ENCODE data around the gene AOPEP. TPM values are rescaled to one million over a fixed set of nuclear protein-coding genes. Genes with fewer than 3 reads are reported as not detected.

AOPEP gene
- total RNA-seq, 2 donors from 2014 or later = 81.5 to 224 TPM

- peak overlapping the region; percentile 89 to 96 (median 94) for H3K27ac ChIP-seq
- intact Hi-C loops (cut with DNase I) = no loop called here
- WGBS, 2 donors = 13 to 21% methylated on average over 8 to 9 of the region's 9 CpGs
- peaks cover 0 to 5% of the 10 kb centered on the region in 2 donors for H3K36me3 ChIP-seq (replicated peaks in 1 of 2; ENCODE audit: insufficient read depth in 1 of 2, low read depth in 2 of 2)
- ATAC-seq (peak; percentile 22), DNase-seq (peak; percentile 62 to 75 (median 73))
- H3K9me3 ChIP-seq = no peaks in the 10 kb centered on the region
- no peak overlapping the region for H3K4me3 ChIP-seq
- peaks cover 95% of the 10 kb centered on the region for H3K4me1 ChIP-seq
- peak in 2 of 3 donors; percentile 42 to 54 for TF ChIP-seq POLR2A (IDR thresholded peaks at IDR 0.05)
- no peak for TF ChIP-seq CTCF (IDR thresholded peaks at IDR 0.05)
- H3K27me3 ChIP-seq = no peaks in the 10 kb centered on the region
Observed at GRCh38 chr9:95023217-95024003, 296.9 kb downstream of the AOPEP start.

GRCh38 chr9:95024097-95024671 lies 297.7 kb downstream of the AOPEP start:
- Histone ChIP-seq H3K36me3 (replicated peaks in 1 of 2; ENCODE audit: insufficient read depth in 1 of 2, low read depth in 2 of 2) (peaks cover 0 to 5% of the 10 kb centered on the region in 2 donors), H3K4me3 (no peak overlapping the region), H3K27ac (peak overlapping the region; percentile 89 to 96 (median 94)), H3K4me1 (peaks cover 95% of the 10 kb centered on the region), H3K27me3 (no peaks in the 10 kb centered on the region), H3K9me3 (no peaks in the 10 kb centered on the region)
- peak; percentile 71 to 83 (median 80) for DNase-seq
- peak in 2 of 3 donors; percentile 63 to 74 for TF ChIP-seq POLR2A (IDR thresholded peaks at IDR 0.05)
- peak in 2 of 7 experiments; percentile 12 to 15 for TF ChIP-seq CTCF (IDR thresholded peaks at IDR 0.05)
- 5 to 9% methylated on average over 12 of the region's 12 CpGs for WGBS, 2 donors
- intact Hi-C loops (cut with DNase I) = no loop called here
- ATAC-seq = peak; percentile 29

GRCh38 chr9:95025213-95026147 lies 299.0 kb downstream of the AOPEP start:
- Histone ChIP-seq H3K36me3 (replicated peaks in 1 of 2; ENCODE audit: insufficient read depth in 1 of 2, low read depth in 2 of 2) (no peaks in the 10 kb centered on the region), H3K27me3 (no peaks in the 10 kb centered on the region), H3K9me3 (no peaks in the 10 kb centered on the region), H3K27ac (peak overlapping the region; percentile 89 to 96 (median 94)), H3K4me1 (peaks cover 96% of the 10 kb centered on the region), H3K4me3 (no peak overlapping the region)
- intact Hi-C loops (cut with DNase I) = no loop called here
- WGBS, 2 donors = 13 to 17% methylated on average over 13 of the region's 13 CpGs
- ATAC-seq (peak; percentile 83), DNase-seq (peak; percentile 87 to 96 (median 89))
- TF ChIP-seq CTCF (IDR thresholded peaks at IDR 0.05) = peak in 6 of 7 experiments; percentile 31 to 70 (median 56)
- peak in 2 of 3 donors; percentile 85 to 88 for TF ChIP-seq POLR2A (IDR thresholded peaks at IDR 0.05)

GRCh38 chr9:95026148-95026524 lies 299.6 kb downstream of the AOPEP start:
- Histone ChIP-seq H3K27me3 (no peaks in the 10 kb centered on the region), H3K36me3 (replicated peaks in 1 of 2; ENCODE audit: insufficient read depth in 1 of 2, low read depth in 2 of 2) (no peaks in the 10 kb centered on the region), H3K9me3 (no peaks in the 10 kb centered on the region), H3K4me1 (peaks cover 98% of the 10 kb centered on the region), H3K27ac (peak overlapping the region; percentile 89 to 96 (median 94)), H3K4me3 (no peak overlapping the region)
- 67 to 72% methylated on average over 6 of the region's 6 CpGs for WGBS, 2 donors
- ATAC-seq (no peak), DNase-seq (no peak)
- no peak for TF ChIP-seq CTCF (IDR thresholded peaks at IDR 0.05)
- TF ChIP-seq POLR2A (IDR thresholded peaks at IDR 0.05) = no peak
- intact Hi-C loops (cut with DNase I) = no loop called here
